ENCODE data around the gene CDHR1.
"Not testable (repeated sequence)": the region's sequence is repeated elsewhere in the genome, so short reads cannot be mapped to it uniquely, and the experiment has no call there.

Gene CDHR1

GRCh38 chr10:84175436-84175835 is 18.9 kb upstream of the CDHR1 start:
- no peak for DNase-seq

- DNase-seq, result peak in 1 of 2 experiments; percentile 4
Observed at GRCh38 chr10:84176351-84176750, 18.0 kb upstream of the CDHR1 start.

- DNase-seq, result no peak
Observed at GRCh38 chr10:84176836-84177474, 17.4 kb upstream of the CDHR1 start.

GRCh38 chr10:84177541-84178141 is 16.7 kb upstream of the CDHR1 start:
- peak; percentile 37 to 42 for DNase-seq

GRCh38 chr10:84178160-84178609 is 16.2 kb upstream of the CDHR1 start:
- no peak for DNase-seq

GRCh38 chr10:84179059-84179710 is 15.2 kb upstream of the CDHR1 start:
- DNase-seq, result no peak

- not testable (repeated sequence) for DNase-seq
Observed at GRCh38 chr10:84180386-84180785, 14.0 kb upstream of the CDHR1 start.

- no peak for DNase-seq
Observed at GRCh38 chr10:84181631-84182030, 12.7 kb upstream of the CDHR1 start.

GRCh38 chr10:84184517-84184916 is 9.8 kb upstream of the CDHR1 start:
- no peak for DNase-seq

- no peak for DNase-seq
Observed at GRCh38 chr10:84185526-84186175, 8.7 kb upstream of the CDHR1 start.

GRCh38 chr10:84188815-84189214 is 5.5 kb upstream of the CDHR1 start:
- no peak for DNase-seq

GRCh38 chr10:84190621-84191020 is 3.7 kb upstream of the CDHR1 start:
- DNase-seq, result no peak

GRCh38 chr10:84191106-84191505 is 3.2 kb upstream of the CDHR1 start:
- no peak for DNase-seq

GRCh38 chr10:84193327-84193726 is 1.0 kb upstream of the CDHR1 start:
- no peak for DNase-seq

- DNase-seq, result no peak
Observed at GRCh38 chr10:84193846-84194423, 402 bp upstream of the CDHR1 start.

- no peak for DNase-seq
Observed at GRCh38 chr10:84195044-84195830, 900 bp downstream of the CDHR1 start.

- DNase-seq, result no peak
Observed at GRCh38 chr10:84196083-84196482, 1.7 kb downstream of the CDHR1 start.

- DNase-seq, result no peak
Observed at GRCh38 chr10:84196941-84197340, 2.6 kb downstream of the CDHR1 start.

- DNase-seq, result no peak
Observed at GRCh38 chr10:84197643-84198042, 3.3 kb downstream of the CDHR1 start.

- no peak for DNase-seq
Observed at GRCh38 chr10:84198206-84198915, 4.0 kb downstream of the CDHR1 start.

GRCh38 chr10:84200537-84201243 is 6.4 kb downstream of the CDHR1 start:
- no peak for DNase-seq

Measured in activated T-cell treated with anti-CD3 and anti-CD28 coated beads, Interleukin-2, amount 50 U/mL, for 48 hours (primary cell).